Stomach (tissue), 4 donors: ENCODE results near the gene S100A3.

Source experiments
- EP300 ChIP-seq: sonication (generic); formaldehyde crosslinking; IDR thresholded peaks from one replicate; pipeline ENCODE4 v1.6.1; 2017; ENCODE audit warnings: antibody characterized with exemption
- POLR2A ChIP-seq, 4 donors: fragments of 450-650 bp; IDR thresholded peaks; one replicate each; pipeline ENCODE4 v1.6.1; 2016; ENCODE audit warnings: antibody characterized with exemption in 4 of 4, control low read depth in 2 of 4, mild to moderate bottlenecking in 1 of 4, moderate library complexity in 1 of 4
- POLR2AphosphoS5 ChIP-seq, 3 donors: sonication (generic); formaldehyde crosslinking; IDR thresholded peaks; one replicate each; pipeline ENCODE4 v1.6.1; 2016; ENCODE audit warnings: antibody characterized with exemption in 3 of 3
- TF ChIP-seq, protein P1 (sequence below), 7 experiments: fragments of 450-650 bp in 4 of 7; fragments of 200-600 bp in 3 of 7; sonication (generic) in 3 of 7; IDR thresholded peaks; one replicate each; pipeline ENCODE4 v1.5.1; 2016 to 2019; ENCODE audit warnings: antibody characterized with exemption in 7 of 7, control low read depth in 2 of 7, mild to moderate bottlenecking in 1 of 7

DNA sequence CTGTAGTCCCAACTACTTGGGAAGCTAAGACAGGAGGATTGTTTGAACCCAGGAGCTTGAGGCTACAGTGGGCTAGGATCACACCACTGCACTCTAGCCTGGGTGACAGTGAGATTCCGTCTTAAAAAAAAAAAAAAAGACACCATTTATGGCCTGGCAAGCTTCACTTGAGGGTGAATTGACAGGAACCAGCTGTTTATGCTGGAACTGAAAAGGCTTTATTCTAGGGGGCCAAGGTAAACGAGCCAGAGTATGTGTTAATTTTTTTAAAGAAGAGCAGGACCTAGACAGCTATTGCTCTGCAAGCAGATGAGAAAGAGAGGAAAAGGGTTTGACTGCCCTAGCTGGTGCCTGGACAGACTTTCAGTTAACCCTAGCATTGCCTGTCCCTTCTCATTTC, 50.3 kb downstream of the S100A3 start:
- TF ChIP-seq POLR2A (IDR thresholded peaks at IDR 0.05) (no peak), POLR2AphosphoS5 (IDR thresholded peaks at IDR 0.05) (no peak), EP300 (no peak)
- TF ChIP-seq, protein P1, sequence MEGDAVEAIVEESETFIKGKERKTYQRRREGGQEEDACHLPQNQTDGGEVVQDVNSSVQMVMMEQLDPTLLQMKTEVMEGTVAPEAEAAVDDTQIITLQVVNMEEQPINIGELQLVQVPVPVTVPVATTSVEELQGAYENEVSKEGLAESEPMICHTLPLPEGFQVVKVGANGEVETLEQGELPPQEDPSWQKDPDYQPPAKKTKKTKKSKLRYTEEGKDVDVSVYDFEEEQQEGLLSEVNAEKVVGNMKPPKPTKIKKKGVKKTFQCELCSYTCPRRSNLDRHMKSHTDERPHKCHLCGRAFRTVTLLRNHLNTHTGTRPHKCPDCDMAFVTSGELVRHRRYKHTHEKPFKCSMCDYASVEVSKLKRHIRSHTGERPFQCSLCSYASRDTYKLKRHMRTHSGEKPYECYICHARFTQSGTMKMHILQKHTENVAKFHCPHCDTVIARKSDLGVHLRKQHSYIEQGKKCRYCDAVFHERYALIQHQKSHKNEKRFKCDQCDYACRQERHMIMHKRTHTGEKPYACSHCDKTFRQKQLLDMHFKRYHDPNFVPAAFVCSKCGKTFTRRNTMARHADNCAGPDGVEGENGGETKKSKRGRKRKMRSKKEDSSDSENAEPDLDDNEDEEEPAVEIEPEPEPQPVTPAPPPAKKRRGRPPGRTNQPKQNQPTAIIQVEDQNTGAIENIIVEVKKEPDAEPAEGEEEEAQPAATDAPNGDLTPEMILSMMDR (IDR thresholded peaks at IDR 0.05): no peak
